BLaER1 (cell line): Measurements from ENCODE around the gene CHRD.
"Not testable (repeated sequence)": the region's sequence is repeated elsewhere in the genome, so short reads cannot be mapped to it uniquely, and the experiment has no call there.

Experiments
- H3K27ac ChIP-seq: shearing (Covaris generic); formaldehyde crosslinking; 2 replicates; pipeline ENCODE4 v1.8.1; 2022
- H3K27me3 ChIP-seq: shearing (Covaris generic); formaldehyde crosslinking; 2 replicates; pipeline ENCODE4 v1.8.1; 2022
- H3K36me3 ChIP-seq: shearing (Covaris generic); formaldehyde crosslinking; 2 replicates; pipeline ENCODE4 v1.8.1; 2022
- H3K4me1 ChIP-seq: shearing (Covaris generic); formaldehyde crosslinking; 2 replicates; pipeline ENCODE4 v1.8.1; 2022
- H3K4me2 ChIP-seq: shearing (Covaris generic); formaldehyde crosslinking; 2 replicates; pipeline ENCODE4 v1.8.1; 2022
- H3K4me3 ChIP-seq: shearing (Covaris generic); formaldehyde crosslinking; 2 replicates; pipeline ENCODE4 v1.8.1; 2022
- H3K9ac ChIP-seq: shearing (Covaris generic); formaldehyde crosslinking; 2 replicates; pipeline ENCODE4 v1.8.1; 2022
- H3K9me3 ChIP-seq: shearing (Covaris generic); formaldehyde crosslinking; 2 replicates; pipeline ENCODE4 v1.8.1; 2022
- H4K20me1 ChIP-seq: shearing (Covaris generic); formaldehyde crosslinking; 2 replicates; pipeline ENCODE4 v1.8.1; 2022
- Cebpa-rat ChIP-seq: shearing (Covaris generic); IDR thresholded peaks from 2 replicates; pipeline ENCODE4 v1.8.1; 2022

CHRD gene

DNA sequence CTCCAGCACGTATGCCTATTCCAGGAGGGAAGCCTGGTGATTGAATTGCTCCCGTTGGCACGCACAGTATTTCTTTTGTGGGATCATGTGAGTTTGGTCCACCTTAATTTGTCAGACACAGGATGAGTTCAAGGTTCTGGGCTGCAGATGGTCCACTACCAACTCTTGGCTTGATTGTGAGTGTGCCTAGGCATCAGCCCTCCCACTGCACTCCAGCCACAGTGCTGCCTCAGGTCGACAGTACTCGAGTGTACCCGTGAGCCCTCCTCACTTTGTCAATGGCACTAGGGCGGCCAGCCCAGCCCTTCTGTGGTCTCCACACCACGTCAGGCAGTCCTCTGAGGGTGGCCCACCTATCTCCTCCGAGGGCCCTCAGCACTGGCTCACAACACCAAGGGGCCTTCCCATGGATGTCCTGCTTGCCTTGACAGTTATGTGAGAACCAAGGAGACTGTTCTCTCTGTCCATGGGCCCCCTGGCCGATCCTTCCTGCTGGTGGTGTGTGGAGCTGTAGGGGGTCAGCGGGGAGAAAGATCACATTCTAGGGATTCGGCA is 30.2 kb downstream of the CHRD start:
- H3K9ac ChIP-seq, result no peak overlapping the region
- H3K4me2 ChIP-seq, result no peak overlapping the region
- no peaks in the 10 kb centered on the region for H3K27me3 ChIP-seq
- no peaks in the 10 kb centered on the region for H4K20me1 ChIP-seq
- H3K27ac ChIP-seq, result no peak overlapping the region
- no peaks in the 10 kb centered on the region for H3K4me1 ChIP-seq
- no peaks in the 10 kb centered on the region for H3K9me3 ChIP-seq
- H3K36me3 ChIP-seq, result no peaks in the 10 kb centered on the region
- TF ChIP-seq Cebpa-rat, result no peak
- H3K4me3 ChIP-seq, result no peak overlapping the region

DNA sequence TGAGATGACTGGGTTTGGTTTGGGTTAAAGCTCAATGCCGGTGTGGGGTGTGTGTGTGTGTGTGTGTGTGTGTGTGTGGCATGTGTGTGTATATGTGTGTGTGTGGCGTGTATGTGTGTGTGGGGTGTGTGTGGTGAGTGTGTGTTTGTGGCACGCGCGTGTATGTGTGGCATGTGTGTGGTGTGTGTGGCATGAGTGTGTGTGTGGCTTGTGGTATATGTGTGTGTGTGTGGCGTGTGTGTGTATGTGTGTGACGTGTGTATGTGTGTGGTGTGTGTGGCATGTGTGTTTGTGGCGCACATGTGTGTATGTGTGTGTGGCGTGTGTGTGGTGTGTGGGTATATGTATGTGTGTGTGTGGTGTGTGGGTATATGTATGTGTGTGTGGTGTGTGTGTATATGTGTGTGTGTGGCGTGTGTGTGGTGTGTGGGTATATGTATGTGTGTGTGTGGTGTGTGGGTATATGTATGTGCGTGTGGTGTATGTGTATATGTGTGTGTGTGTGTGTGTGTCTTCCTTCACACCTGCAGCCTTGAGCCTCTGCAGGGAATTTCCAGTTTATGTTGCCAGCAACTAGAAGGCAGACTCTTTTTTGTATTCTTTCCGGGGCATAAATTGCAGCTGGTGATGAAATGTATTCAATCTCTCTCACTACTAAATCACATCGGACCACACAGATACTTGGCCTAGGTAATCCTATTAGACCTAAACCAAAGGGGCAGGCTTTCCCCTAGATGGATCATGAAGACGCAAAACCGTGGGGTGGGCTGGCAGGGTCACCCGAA is 34.8 kb downstream of the CHRD start:
- H3K4me2 ChIP-seq, result no peak overlapping the region
- no peak overlapping the region for H3K27ac ChIP-seq
- peaks cover 4% of the 10 kb centered on the region; the same call in 1 of the 2 replicates for H3K4me1 ChIP-seq
- no peaks in the 10 kb centered on the region for H4K20me1 ChIP-seq
- TF ChIP-seq Cebpa-rat, result no peak
- H3K27me3 ChIP-seq, result no peaks in the 10 kb centered on the region
- H3K36me3 ChIP-seq, result no peaks in the 10 kb centered on the region
- no peak overlapping the region for H3K4me3 ChIP-seq
- no peaks in the 10 kb centered on the region for H3K9me3 ChIP-seq
- H3K9ac ChIP-seq, result no peak overlapping the region

DNA sequence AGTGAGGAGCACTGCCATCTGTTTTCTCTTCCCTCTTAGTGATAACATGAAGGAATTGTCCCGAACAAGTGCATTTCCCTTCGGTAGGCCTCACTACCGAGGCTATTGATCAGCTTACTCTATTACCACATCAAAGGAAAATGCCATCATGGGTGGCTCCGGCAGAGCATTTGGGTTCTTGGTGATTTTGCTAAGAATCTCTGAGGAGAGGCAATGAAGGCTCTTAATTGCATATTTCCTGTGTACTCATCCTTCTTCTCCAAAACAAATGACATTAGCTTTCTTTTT is 35.3 kb downstream of the CHRD start:
- H4K20me1 ChIP-seq, result no peaks in the 10 kb centered on the region
- no peak for TF ChIP-seq Cebpa-rat
- H3K27me3 ChIP-seq, result no peaks in the 10 kb centered on the region
- H3K4me2 ChIP-seq, result no peak overlapping the region
- H3K4me3 ChIP-seq, result no peak overlapping the region
- H3K9ac ChIP-seq, result no peak overlapping the region
- peaks cover 4% of the 10 kb centered on the region; the same call in 1 of the 2 replicates for H3K4me1 ChIP-seq
- H3K36me3 ChIP-seq, result no peaks in the 10 kb centered on the region
- no peaks in the 10 kb centered on the region for H3K9me3 ChIP-seq
- no peak overlapping the region for H3K27ac ChIP-seq

DNA sequence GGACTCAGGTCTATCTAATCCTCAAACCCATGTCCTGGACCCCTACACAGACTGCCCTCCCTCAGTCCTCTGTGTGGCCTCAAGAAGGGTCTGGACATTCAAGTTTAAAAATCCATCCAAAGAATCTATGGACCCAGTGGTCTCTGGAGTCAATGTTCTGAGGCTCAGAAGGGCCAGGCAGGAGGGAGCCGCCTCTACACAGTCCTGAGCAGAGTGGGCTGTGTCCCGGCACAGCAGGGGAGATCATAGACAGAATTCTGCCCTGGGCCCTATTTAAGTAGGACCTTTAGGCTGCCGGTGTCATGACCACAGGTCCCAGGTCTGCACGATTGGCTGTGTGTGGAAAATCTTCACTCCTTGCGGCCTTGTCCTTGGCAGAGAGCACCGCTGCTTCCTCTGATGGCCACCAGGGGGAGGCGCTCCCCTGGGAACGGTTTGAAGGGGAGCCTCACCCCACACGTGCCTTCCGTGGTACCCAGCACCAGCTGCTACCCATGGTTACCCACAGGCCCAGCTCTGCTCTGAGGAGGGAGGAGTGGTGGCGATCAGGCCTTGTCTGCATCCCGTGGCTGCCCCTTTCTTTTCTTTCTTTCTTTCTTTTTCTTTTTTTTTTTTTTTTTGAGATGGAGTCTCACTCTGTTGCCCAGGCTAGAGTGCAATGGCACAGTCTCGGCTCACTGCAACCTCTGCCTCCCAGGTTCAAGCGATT is 37.9 kb downstream of the CHRD start:
- H3K9ac ChIP-seq, result no peak overlapping the region
- TF ChIP-seq Cebpa-rat, result no peak
- H3K27ac ChIP-seq, result no peak overlapping the region
- peaks cover 7% of the 10 kb centered on the region for H3K9me3 ChIP-seq
- H4K20me1 ChIP-seq, result no peaks in the 10 kb centered on the region
- no peak overlapping the region for H3K4me2 ChIP-seq
- H3K36me3 ChIP-seq, result no peaks in the 10 kb centered on the region
- H3K4me3 ChIP-seq, result no peak overlapping the region
- H3K27me3 ChIP-seq, result no peaks in the 10 kb centered on the region
- peaks cover 4% of the 10 kb centered on the region; the same call in 1 of the 2 replicates for H3K4me1 ChIP-seq

GRCh38 chr3:184419171-184419570 is 39.3 kb downstream of the CHRD start:
- Histone ChIP-seq H3K27me3 (no peaks in the 10 kb centered on the region), H3K4me3 (no peak overlapping the region), H3K36me3 (no peaks in the 10 kb centered on the region), H3K9ac (no peak overlapping the region), H3K9me3 (peaks cover 11% of the 10 kb centered on the region), H3K27ac (no peak overlapping the region), H4K20me1 (no peaks in the 10 kb centered on the region), H3K4me2 (no peak overlapping the region), H3K4me1 (peaks cover 4% of the 10 kb centered on the region; the same call in 1 of the 2 replicates)
- no peak for TF ChIP-seq Cebpa-rat

DNA sequence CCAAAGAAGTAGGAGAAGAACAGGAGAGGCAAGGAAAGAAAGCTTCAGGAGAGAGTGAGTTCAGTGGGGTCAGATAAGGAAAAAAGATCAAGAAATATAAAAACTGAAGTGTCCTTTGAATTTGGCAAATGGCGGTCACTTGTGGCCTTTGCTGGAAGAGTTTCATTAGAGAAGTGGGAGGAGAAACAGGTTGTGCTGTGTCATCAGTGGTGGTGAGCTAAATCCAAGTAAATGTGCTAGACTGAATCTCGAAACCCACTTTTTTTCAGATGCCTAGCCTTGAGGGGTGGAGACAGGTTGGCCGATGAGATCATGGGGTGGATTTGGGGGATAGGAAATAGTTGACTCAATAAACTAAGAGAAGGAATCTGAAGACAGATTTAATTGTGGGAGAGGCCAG is 43.7 kb downstream of the CHRD start:
- TF ChIP-seq Cebpa-rat, result no peak
- H3K4me3 ChIP-seq, result no peak overlapping the region
- H3K36me3 ChIP-seq, result no peaks in the 10 kb centered on the region
- H3K4me2 ChIP-seq, result no peak overlapping the region
- H3K4me1 ChIP-seq, result no peaks in the 10 kb centered on the region
- H3K27ac ChIP-seq, result no peak overlapping the region
- H3K27me3 ChIP-seq, result no peaks in the 10 kb centered on the region
- peaks cover 11% of the 10 kb centered on the region for H3K9me3 ChIP-seq
- no peak overlapping the region for H3K9ac ChIP-seq
- H4K20me1 ChIP-seq, result no peaks in the 10 kb centered on the region

GRCh38 chr3:184426691-184427141 is 46.9 kb downstream of the CHRD start:
- no peaks in the 10 kb centered on the region for H3K27me3 ChIP-seq
- no peak overlapping the region for H3K27ac ChIP-seq
- H3K9me3 ChIP-seq, result peaks cover 11% of the 10 kb centered on the region
- no peaks in the 10 kb centered on the region for H3K4me1 ChIP-seq
- no peaks in the 10 kb centered on the region for H3K36me3 ChIP-seq
- H3K9ac ChIP-seq, result no peak overlapping the region
- H3K4me2 ChIP-seq, result no peak overlapping the region
- TF ChIP-seq Cebpa-rat, result no peak
- no peaks in the 10 kb centered on the region for H4K20me1 ChIP-seq
- no peak overlapping the region for H3K4me3 ChIP-seq

DNA sequence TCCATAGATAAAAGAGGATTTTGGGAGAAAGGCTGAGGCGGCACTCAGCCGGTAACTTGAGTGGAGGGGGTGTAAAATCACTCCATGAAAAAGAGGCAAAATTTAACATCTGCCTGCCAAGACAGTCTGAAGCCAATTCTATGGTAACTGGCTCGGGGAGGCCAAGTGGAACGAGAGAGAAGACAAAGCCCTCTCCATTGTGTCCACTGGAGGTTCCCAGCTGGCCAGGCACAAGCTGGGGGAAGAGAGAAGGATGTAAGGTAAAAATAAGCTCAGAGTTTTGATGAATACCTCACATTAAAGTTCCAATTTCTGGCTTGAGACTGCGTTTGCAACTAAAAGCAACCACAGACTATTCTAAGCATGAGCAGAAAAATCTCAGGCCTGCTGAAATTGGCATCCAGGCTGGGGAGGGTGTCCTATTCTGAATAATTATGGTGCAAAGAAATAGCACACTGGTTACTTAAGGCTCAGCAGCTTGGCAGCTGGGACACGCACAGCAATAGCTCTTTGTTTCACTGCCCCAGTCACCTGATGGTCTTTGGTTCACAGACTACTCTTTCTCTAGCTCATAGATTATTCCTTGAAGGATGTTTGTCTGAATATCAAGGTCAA is 48.8 kb downstream of the CHRD start:
- Histone ChIP-seq H3K4me1 (no peaks in the 10 kb centered on the region), H3K4me2 (no peak overlapping the region), H3K4me3 (no peak overlapping the region), H3K9me3 (no peaks in the 10 kb centered on the region), H3K36me3 (no peaks in the 10 kb centered on the region), H3K27ac (no peak overlapping the region), H3K27me3 (no peaks in the 10 kb centered on the region), H3K9ac (no peak overlapping the region), H4K20me1 (no peaks in the 10 kb centered on the region)
- TF ChIP-seq Cebpa-rat, result no peak

- H3K27ac ChIP-seq, result no peak overlapping the region
- no peaks in the 10 kb centered on the region for H3K27me3 ChIP-seq
- no peak for TF ChIP-seq Cebpa-rat
- H4K20me1 ChIP-seq, result no peaks in the 10 kb centered on the region
- H3K4me2 ChIP-seq, result no peak overlapping the region
- no peaks in the 10 kb centered on the region for H3K4me1 ChIP-seq
- H3K9me3 ChIP-seq, result no peaks in the 10 kb centered on the region
- H3K4me3 ChIP-seq, result no peak overlapping the region
- no peak overlapping the region for H3K9ac ChIP-seq
- H3K36me3 ChIP-seq, result no peaks in the 10 kb centered on the region
These were observed 49.9 kb downstream of the CHRD start for GRCh38 chr3:184429786-184430185.

DNA sequence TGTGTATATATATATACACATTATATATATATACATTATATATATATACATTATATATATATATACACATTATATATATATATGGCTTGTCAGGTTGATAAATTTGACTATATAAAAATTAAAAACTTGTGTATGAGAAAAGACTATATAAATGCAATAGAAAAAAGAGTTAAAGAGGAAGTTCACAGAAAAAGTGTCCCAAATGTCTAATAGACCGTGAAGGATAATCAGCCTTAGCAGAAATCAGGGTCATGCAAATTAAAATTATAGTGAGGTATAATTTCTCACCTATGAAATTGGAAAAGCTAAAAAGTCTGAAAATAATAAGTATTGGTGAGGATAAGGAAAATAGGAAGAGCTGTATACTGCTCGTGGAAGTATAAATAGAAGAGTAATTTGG is 51.1 kb downstream of the CHRD start:
- Histone ChIP-seq H3K27me3 (no peaks in the 10 kb centered on the region), H3K4me3 (no peak overlapping the region), H3K36me3 (no peaks in the 10 kb centered on the region), H3K4me2 (no peak overlapping the region), H4K20me1 (no peaks in the 10 kb centered on the region), H3K9ac (no peak overlapping the region), H3K9me3 (no peaks in the 10 kb centered on the region), H3K27ac (no peak overlapping the region), H3K4me1 (no peaks in the 10 kb centered on the region)
- no peak for TF ChIP-seq Cebpa-rat

DNA sequence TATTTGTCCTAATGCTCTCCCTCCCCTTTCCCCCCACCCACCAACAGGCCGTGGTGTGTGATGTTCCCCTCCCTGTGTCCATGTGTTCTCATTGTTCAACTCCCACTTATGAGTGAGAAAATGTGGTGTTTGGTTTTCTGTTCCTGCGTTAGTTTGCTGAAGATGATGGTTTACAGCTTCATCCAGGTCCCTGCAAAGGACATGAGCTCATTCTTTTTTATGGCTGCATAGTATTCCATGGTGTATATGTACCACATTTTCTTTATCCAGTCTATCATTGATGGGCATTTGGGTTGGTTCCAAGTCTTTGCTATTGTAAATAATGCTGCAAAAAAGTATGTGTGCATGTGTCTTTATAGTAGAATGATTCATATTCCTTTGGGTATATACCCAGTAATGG is 53.3 kb downstream of the CHRD start:
- H3K27ac ChIP-seq, H4K20me1 ChIP-seq, H3K9ac ChIP-seq, H3K27me3 ChIP-seq, H3K4me2 ChIP-seq, H3K4me3 ChIP-seq, H3K9me3 ChIP-seq, H3K36me3 ChIP-seq, H3K4me1 ChIP-seq: not testable (repeated sequence)
